ENCODE results near the gene SLC31A1.
"Not testable (repeated sequence)": the region's sequence is repeated elsewhere in the genome, so short reads cannot be mapped to it uniquely, and the experiment has no call there.

Gene SLC31A1

DNA sequence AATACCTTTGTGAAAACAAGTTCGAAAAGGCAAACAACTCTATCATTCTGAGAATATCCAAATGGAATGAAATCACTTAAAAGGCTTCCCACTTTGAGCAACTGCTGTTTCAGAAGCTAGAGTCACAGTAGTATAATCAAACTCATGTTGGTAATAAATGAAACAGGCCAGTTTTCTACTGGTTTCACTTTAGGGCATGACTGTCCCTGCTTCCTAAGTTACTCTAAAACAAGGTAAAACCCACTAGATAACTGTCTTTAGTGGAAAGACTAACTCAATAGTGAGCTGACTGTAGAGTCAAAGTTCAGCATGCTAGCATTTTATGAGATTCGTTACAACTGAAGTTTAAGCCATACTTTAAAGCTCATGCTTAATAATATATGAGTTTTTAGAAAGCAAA is 48.0 kb downstream of the SLC31A1 start:
- DNase-seq (ENCODE audit: insufficient read length): no peak

DNA sequence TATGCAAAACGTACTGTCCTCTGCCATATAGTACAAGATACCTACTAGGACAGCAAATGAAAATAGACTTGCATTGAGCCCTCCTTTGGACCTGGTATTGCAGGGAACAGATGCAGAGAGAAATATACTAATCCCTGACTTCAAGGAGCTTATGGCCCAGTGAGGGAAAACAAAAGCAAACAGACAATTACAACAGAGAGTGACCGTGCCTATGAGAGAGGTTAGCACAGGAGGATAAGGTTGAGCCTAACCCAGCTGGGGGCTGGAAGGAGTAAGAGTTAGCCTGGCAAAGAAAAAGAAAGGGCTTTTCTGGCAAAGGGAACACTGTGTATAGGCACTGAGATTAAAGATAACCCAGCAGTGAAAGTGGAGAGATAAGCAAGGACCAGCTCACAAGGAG is 48.5 kb downstream of the SLC31A1 start:
- no peak for DNase-seq (ENCODE audit: insufficient read length)
- FAIRE-seq: no peak
- no peak for TF ChIP-seq POLR2AphosphoS5 (IDR thresholded peaks at IDR 0.05; ENCODE audit: low read depth, low read length)
- TF ChIP-seq POLR2A (IDR thresholded peaks at IDR 0.05; ENCODE audit: low read depth, low read length): no peak
- no peak for TF ChIP-seq TAF1 (IDR thresholded peaks at IDR 0.05; ENCODE audit: borderline replicate concordance, low read depth, low read length)

More for the DNA sequence above, 48.0 kb downstream of the SLC31A1 start:
- FAIRE-seq: no peak
- TF ChIP-seq POLR2A (IDR thresholded peaks at IDR 0.05; ENCODE audit: low read depth, low read length): no peak

DNA sequence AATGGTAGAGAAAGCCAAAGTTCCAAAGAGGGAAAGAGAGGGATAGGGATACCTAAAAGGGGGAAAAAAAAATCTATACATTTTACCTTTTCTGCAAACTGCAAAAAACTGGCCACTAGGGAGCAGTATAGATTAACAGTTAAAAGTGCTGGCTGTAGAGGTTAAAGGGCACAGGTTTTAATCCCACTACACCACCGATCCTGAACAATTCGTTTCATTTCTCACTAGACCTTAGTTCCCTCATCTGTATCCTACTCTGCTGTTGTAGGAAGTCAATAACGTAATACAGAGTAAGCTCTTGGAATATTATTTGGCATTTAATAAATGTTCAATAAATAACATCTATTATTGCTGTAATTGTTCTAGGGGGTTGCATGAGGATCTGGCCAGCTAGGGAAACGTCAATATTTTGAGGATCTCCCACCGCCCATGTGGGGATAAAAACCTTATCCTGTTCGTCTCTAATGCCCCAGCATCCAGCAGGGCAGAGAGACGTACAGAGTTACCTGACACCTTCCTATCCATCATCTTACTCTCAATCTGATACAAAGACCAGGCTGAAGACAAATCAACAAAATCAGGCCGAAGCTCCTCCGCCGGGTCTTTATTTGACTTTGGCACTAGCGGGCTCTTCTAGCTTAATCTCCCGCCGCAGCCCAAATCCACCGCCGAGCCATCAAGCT is 53.3 kb downstream of the SLC31A1 start:
- no peak for TF ChIP-seq POLR2A (IDR thresholded peaks at IDR 0.05; ENCODE audit: low read depth, low read length)
- TF ChIP-seq TAF1 (IDR thresholded peaks at IDR 0.05; ENCODE audit: borderline replicate concordance, low read depth, low read length): no peak
- TF ChIP-seq POLR2AphosphoS5 (IDR thresholded peaks at IDR 0.05; ENCODE audit: low read depth, low read length): no peak
- DNase-seq (ENCODE audit: insufficient read length): peak; percentile 35
- FAIRE-seq: peak; percentile 89

- FAIRE-seq: peak; percentile 99
- TF ChIP-seq POLR2AphosphoS5 (IDR thresholded peaks at IDR 0.05; ENCODE audit: low read depth, low read length) (peak; percentile 97), POLR2A (IDR thresholded peaks at IDR 0.05; ENCODE audit: low read depth, low read length) (peak; percentile 99), TAF1 (IDR thresholded peaks at IDR 0.05; ENCODE audit: borderline replicate concordance, low read depth, low read length) (peak; percentile 83; the same call in 1 of the 2 replicates)
- peak; percentile 89 for DNase-seq (ENCODE audit: insufficient read length)
Observed at GRCh38 chr9:113275157-113276131, 54.1 kb downstream of the SLC31A1 start, which contains the start of the genes CDC26 and PRPF4. Gene CDC26 (minus strand): TSS chr9:113275572. CDS start chr9:113272507, 3,065 bp downstream. Gene PRPF4 (plus strand): TSS chr9:113275658. CDS start chr9:113275744, 86 bp downstream.

DNA sequence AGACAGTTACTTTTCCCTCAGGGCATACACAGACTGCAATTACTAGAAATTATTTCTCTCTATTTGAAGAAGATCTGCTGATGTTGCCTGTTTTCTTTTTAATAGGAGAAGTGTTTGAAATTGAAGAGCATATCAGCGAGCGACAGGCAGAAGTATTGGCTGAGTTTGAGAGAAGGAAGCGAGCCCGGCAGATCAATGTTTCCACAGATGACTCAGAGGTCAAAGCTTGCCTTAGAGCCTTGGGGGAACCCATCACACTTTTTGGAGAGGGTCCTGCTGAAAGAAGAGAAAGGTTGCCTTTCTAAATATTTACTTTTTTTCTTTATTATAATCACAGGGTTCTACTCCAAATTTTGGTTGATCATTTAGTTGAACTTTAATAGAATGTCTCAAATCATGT is 57.5 kb downstream of the SLC31A1 start:
- no peak for FAIRE-seq
- no peak for DNase-seq (ENCODE audit: insufficient read length)
- TF ChIP-seq POLR2A (IDR thresholded peaks at IDR 0.05; ENCODE audit: low read depth, low read length) (no peak), POLR2AphosphoS5 (IDR thresholded peaks at IDR 0.05; ENCODE audit: low read depth, low read length) (no peak), TAF1 (IDR thresholded peaks at IDR 0.05; ENCODE audit: borderline replicate concordance, low read depth, low read length) (no peak)

- DNase-seq (ENCODE audit: insufficient read length): no peak
- no peak for FAIRE-seq
- TF ChIP-seq POLR2A (IDR thresholded peaks at IDR 0.05; ENCODE audit: low read depth, low read length) (no peak), POLR2AphosphoS5 (IDR thresholded peaks at IDR 0.05; ENCODE audit: low read depth, low read length) (no peak), TAF1 (IDR thresholded peaks at IDR 0.05; ENCODE audit: borderline replicate concordance, low read depth, low read length) (no peak)
Observed at GRCh38 chr9:113281356-113281755, 60.0 kb downstream of the SLC31A1 start.

- FAIRE-seq (no peak), DNase-seq (ENCODE audit: insufficient read length) (no peak)
- no peak for TF ChIP-seq POLR2AphosphoS5 (IDR thresholded peaks at IDR 0.05; ENCODE audit: low read depth, low read length)
- no peak for TF ChIP-seq TAF1 (IDR thresholded peaks at IDR 0.05; ENCODE audit: borderline replicate concordance, low read depth, low read length)
- no peak for TF ChIP-seq POLR2A (IDR thresholded peaks at IDR 0.05; ENCODE audit: low read depth, low read length)
Observed at GRCh38 chr9:113289091-113289490, 67.7 kb downstream of the SLC31A1 start.

DNA sequence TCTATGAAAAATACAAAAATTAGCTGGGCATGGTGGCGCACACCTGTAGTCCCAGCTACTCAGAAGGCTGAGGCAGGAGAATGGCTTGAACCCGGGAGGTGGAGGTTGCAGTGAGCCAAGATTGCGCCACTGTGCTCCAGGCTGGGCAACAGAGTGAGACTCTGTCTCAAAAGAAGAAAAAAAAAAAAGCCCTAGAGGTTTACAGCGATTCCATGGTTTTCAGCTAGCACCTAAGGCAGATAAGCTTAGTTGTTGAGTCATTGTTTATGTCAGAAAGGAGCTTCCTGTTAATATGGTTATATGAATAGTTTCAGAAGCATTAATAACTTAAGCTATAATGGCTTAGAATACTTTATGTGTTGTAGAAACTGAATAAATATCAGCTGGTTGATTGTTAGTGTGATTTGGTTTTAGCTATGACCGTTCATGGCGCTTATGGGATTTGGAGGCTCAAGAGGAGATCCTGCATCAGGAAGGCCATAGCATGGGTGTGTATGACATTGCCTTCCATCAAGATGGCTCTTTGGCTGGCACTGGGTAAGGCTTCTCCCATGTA is 68.8 kb downstream of the SLC31A1 start:
- DNase-seq (ENCODE audit: insufficient read length) (no peak), FAIRE-seq (no peak)
- TF ChIP-seq POLR2AphosphoS5 (IDR thresholded peaks at IDR 0.05; ENCODE audit: low read depth, low read length): no peak
- no peak for TF ChIP-seq POLR2A (IDR thresholded peaks at IDR 0.05; ENCODE audit: low read depth, low read length)
- no peak for TF ChIP-seq TAF1 (IDR thresholded peaks at IDR 0.05; ENCODE audit: borderline replicate concordance, low read depth, low read length)

DNA sequence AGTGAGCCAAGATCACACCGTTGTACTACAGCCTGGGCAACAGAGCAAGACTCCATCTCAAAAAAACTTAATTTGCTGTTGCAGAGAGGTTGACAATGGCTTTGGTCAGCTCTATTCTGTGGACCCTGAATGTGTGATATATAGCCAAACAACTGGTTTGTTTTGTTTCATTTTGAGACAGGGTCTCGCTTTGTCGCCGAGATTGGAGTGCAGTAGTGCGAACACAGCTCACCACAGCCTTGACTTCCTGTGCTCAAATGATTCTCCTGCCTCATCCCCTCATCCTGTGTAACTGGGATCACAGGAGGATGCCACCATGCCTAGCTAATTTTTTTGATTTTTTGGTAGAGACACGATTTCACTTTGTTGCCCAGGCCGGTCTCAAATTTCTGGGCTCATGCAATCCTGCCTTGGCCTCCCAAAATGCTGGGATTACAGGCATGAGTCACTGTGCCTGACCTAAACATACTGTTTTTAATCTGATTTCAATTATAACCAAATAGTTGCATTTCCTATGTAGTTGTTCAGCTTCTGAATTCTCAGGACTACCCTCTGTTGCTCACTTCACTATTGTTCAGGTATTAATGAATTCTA is 72.0 kb downstream of the SLC31A1 start:
- no peak for FAIRE-seq
- no peak for TF ChIP-seq POLR2AphosphoS5 (IDR thresholded peaks at IDR 0.05; ENCODE audit: low read depth, low read length)
- TF ChIP-seq TAF1 (IDR thresholded peaks at IDR 0.05; ENCODE audit: borderline replicate concordance, low read depth, low read length): no peak
- TF ChIP-seq POLR2A (IDR thresholded peaks at IDR 0.05; ENCODE audit: low read depth, low read length): no peak
- no peak for DNase-seq (ENCODE audit: insufficient read length)

- DNase-seq (ENCODE audit: insufficient read length); FAIRE-seq: not testable (repeated sequence)
Observed at GRCh38 chr9:113296247-113296646, 74.9 kb downstream of the SLC31A1 start.

Measured in GM12892 (cell line).